GM23338 (cell line): Measurements from ENCODE around the gene TEDC2. TPM values are rescaled to one million over a fixed set of nuclear protein-coding genes. Genes with fewer than 3 reads are reported as not detected.

Experiments used
- ATAC-seq: fragments of 200-7000 bp; cut with Tn5 transposase; 3 replicates; pipeline ENCODE4 v1.9.1; 2020
- DNase-seq: peaks from one replicate; pipeline ENCODE4 v3.0.0-alpha.2; 2015; ENCODE audit warnings: low spot score
- H2AFZ ChIP-seq: fragments of 200-600 bp; sonication (generic); 2 replicates; pipeline ENCODE4 v1.8.0; 2016; ENCODE audit warnings: antibody characterized with exemption, mild to moderate bottlenecking, moderate library complexity
- H3F3A ChIP-seq: fragments of 200-600 bp; sonication (generic); replicated peaks from 2 replicates; pipeline ENCODE4 v1.8.0; 2017; ENCODE audit warnings: antibody characterized with exemption, mixed run types, low read depth
- H3K27ac ChIP-seq: fragments of 200-600 bp; sonication (generic); 2 replicates; pipeline ENCODE4 v1.6.1; 2016; ENCODE audit warnings: low read depth
- H3K27me3 ChIP-seq: fragments of 200-600 bp; sonication (generic); 2 replicates; pipeline ENCODE4 v1.8.0; 2016; ENCODE audit warnings: mild to moderate bottlenecking, mixed run types, moderate library complexity; ENCODE audit not compliant: insufficient read depth
- H3K36me3 ChIP-seq: fragments of 200-600 bp; sonication (generic); 2 replicates; pipeline ENCODE4 v1.8.0; 2016; ENCODE audit warnings: mild to moderate bottlenecking; ENCODE audit not compliant: insufficient read depth
- H3K4me1 ChIP-seq: fragments of 200-600 bp; sonication (generic); 2 replicates; pipeline ENCODE4 v1.8.0; 2016; ENCODE audit warnings: mild to moderate bottlenecking, moderate library complexity; ENCODE audit not compliant: insufficient read depth
- H3K4me2 ChIP-seq: fragments of 200-600 bp; sonication (generic); 2 replicates; pipeline ENCODE4 v1.7.1; 2017; ENCODE audit warnings: mixed run types
- H3K4me3 ChIP-seq: fragments of 200-600 bp; sonication (generic); 2 replicates; pipeline ENCODE4 v1.6.1; 2016; ENCODE audit warnings: mixed run types
- H3K79me2 ChIP-seq: fragments of 200-600 bp; sonication (generic); replicated peaks from 2 replicates; pipeline ENCODE4 v1.8.0; 2017; ENCODE audit warnings: mild to moderate bottlenecking; ENCODE audit not compliant: insufficient read depth
- H3K9me2 ChIP-seq: fragments of 200-600 bp; sonication (generic); 2 replicates; pipeline ENCODE4 v1.8.0; 2017; ENCODE audit not compliant: insufficient read depth
- H4K20me1 ChIP-seq: fragments of 200-600 bp; sonication (generic); replicated peaks from 2 replicates; pipeline ENCODE4 v1.8.0; 2017; ENCODE audit warnings: mild to moderate bottlenecking; ENCODE audit not compliant: insufficient read depth
- H3K27ac Mint-ChIP-seq: 2 replicates; pipeline ENCODE4 v1.8.0; 2020; ENCODE audit warnings: inconsistent platforms, mild to moderate bottlenecking, moderate library complexity, mixed read lengths
- H3K27me3 Mint-ChIP-seq: 3 replicates; pipeline ENCODE4 v1.8.0; 2022; ENCODE audit warnings: low read depth, mild to moderate bottlenecking, moderate library complexity, mixed read lengths, inconsistent platforms; ENCODE audit not compliant: insufficient read depth, poor library complexity
- H3K36me3 Mint-ChIP-seq: 3 replicates; pipeline ENCODE4 v1.8.0; 2021; ENCODE audit warnings: low read depth, mild to moderate bottlenecking, inconsistent platforms, moderate library complexity, mixed read lengths
- H3K4me1 Mint-ChIP-seq: 3 replicates; pipeline ENCODE4 v1.8.0; 2020; ENCODE audit warnings: mild to moderate bottlenecking, inconsistent platforms, mixed read lengths
- H3K4me3 Mint-ChIP-seq: 3 replicates; pipeline ENCODE4 v1.8.0; 2021; ENCODE audit warnings: moderate library complexity, mild to moderate bottlenecking, inconsistent platforms, mixed read lengths
- H3K9me3 Mint-ChIP-seq: 3 replicates; pipeline ENCODE4 v1.8.0; 2020; ENCODE audit warnings: moderate library complexity, mild to moderate bottlenecking, inconsistent platforms, mixed read lengths
- CREB1 ChIP-seq: fragments of 250-450 bp; sonication (Bioruptor Pico); IDR thresholded peaks from 2 replicates; pipeline ENCODE4 v1.5.0; 2020; ENCODE audit warnings: low read depth, mild to moderate bottlenecking, moderate library complexity
- CTCF ChIP-seq, 2 experiments: fragments of 200-600 bp in 1 of 2; sonication (generic) in 1 of 2; conservative IDR thresholded peaks; 2 replicates each; pipeline versions ENCODE4 v1.5.1 to v1.6.1; 2016 to 2017; ENCODE audit warnings: antibody characterized with exemption in 2 of 2, low read depth in 2 of 2, mild to moderate bottlenecking in 2 of 2, moderate library complexity in 1 of 2
- EZH2 ChIP-seq: fragments of 200-600 bp; sonication (generic); IDR thresholded peaks from one replicate; pipeline ENCODE4 v1.8.0; 2017; ENCODE audit warnings: antibody characterized with exemption, mild to moderate bottlenecking, low read depth; ENCODE audit not compliant: unreplicated experiment
- EZH2phosphoT487 ChIP-seq: fragments of 200-600 bp; sonication (generic); IDR thresholded peaks from one replicate; pipeline ENCODE4 v1.8.1; 2018; ENCODE audit warnings: antibody characterized with exemption; ENCODE audit not compliant: unreplicated experiment
- JUNB ChIP-seq: IDR thresholded peaks from one replicate; pipeline ENCODE4 v1.6.1; 2016; ENCODE audit warnings: antibody characterized with exemption; ENCODE audit not compliant: unreplicated experiment
- NANOG ChIP-seq: IDR thresholded peaks from 2 replicates; pipeline ENCODE4 v1.6.1; 2016; ENCODE audit warnings: antibody characterized with exemption, borderline replicate concordance
- POLR2AphosphoS5 ChIP-seq: IDR thresholded peaks from 2 replicates; pipeline ENCODE4 v1.6.1; 2016; ENCODE audit warnings: antibody characterized with exemption, low read depth
- STAT1 ChIP-seq: IDR thresholded peaks from one replicate; pipeline ENCODE4 v1.6.1; 2016; ENCODE audit warnings: antibody characterized with exemption; ENCODE audit not compliant: unreplicated experiment
- ZNF331 ChIP-seq: fragments of 250-450 bp; sonication (Bioruptor Pico); IDR thresholded peaks from 2 replicates; pipeline ENCODE4 v1.5.0; 2020; ENCODE audit warnings: low read depth, mild to moderate bottlenecking, moderate library complexity
- polyA plus RNA-seq: library from polyadenylated mRNA; unstranded; fragments of >200 nt; fragmentation: Nextera tagmentation; extraction: Ambion mirVana; gene quantifications from 2 replicates; pipeline ENCODE4 v1.2.1, GENCODE V29; 2016
- total RNA-seq: library from RNA; depleted of rRNA; stranded (reverse); fragments of >200 nt; shearing (Covaris generic); gene quantifications from 2 replicates; pipeline ENCODE4 v1.2.3, GENCODE V29; 2014
- TF ChIP-seq, protein P1 (sequence below): IDR thresholded peaks from one replicate; pipeline ENCODE4 v1.6.1; 2018; ENCODE audit warnings: antibody characterized with exemption; ENCODE audit not compliant: unreplicated experiment
- TF ChIP-seq, protein P2 (sequence below): IDR thresholded peaks from 2 replicates; pipeline ENCODE4 v1.6.1; 2016; ENCODE audit warnings: antibody characterized with exemption

Gene TEDC2
- total and polyA plus RNA-seq, 2 experiments from 2014 or later: 50.6 to 98.9 TPM

DNA sequence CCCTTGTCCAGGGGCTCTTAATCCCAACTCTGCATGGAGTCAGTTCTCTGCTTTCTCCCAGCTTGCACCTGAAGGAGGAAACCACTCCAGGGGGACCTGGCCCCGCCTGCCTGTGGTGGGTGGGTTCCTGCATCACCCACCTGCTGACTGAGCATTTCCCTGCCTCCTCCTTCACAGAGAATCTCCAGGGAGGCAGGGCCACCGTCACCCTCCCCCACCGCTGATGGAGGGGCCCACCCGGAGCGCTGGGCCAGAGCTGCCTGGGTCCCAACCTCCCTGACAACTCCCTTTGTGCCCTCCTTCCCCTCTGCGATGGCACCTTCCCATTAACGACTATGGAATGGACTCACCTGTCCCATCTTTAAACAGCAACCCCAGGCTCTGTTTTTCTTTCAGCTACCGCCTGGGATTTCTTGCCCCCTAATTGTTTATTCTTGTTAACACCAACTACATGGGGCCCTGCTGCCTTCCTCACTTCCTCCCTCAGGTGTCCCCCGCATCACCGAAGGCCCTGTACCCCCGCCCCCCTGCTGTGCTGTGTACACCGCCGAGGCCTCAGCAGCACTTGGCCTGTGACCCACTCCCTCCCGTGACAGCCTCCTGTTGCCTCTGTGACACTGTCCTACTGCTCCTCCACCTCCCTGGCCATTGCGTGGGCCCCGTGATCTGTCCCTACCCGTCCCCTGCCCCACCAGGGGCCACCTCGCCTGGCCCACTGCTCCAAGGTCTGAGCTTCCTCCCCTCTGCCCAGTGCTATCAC, 842 bp upstream of the TEDC2 start:
- Histone ChIP-seq H3K27ac (peak overlapping the region; percentile 55; the same call in 1 of the 2 replicates), H3F3A (peaks cover 18% of the 10 kb centered on the region; the same call in 1 of the 2 replicates), H3K4me3 (peak overlapping the region; percentile 87), H3K4me1 (peaks cover 11% of the 10 kb centered on the region; the same call in 1 of the 2 replicates), H3K79me2 (peaks cover 12% of the 10 kb centered on the region), H3K36me3 (no peaks in the 10 kb centered on the region), H3K4me2 (peak overlapping the region; percentile 98), H2AFZ (peak overlapping the region; percentile 85; the same call in 1 of the 2 replicates), H4K20me1 (peaks cover 10% of the 10 kb centered on the region; the same call in 1 of the 2 replicates), H3K9me2 (no peaks in the 10 kb centered on the region), H3K27me3 (no peaks in the 10 kb centered on the region)
- Mint-ChIP-seq H3K4me3 (peak overlapping the region; percentile 85), H3K27me3 (peaks cover 17% of the 10 kb centered on the region), H3K9me3 (no peaks in the 10 kb centered on the region), H3K27ac (peak overlapping the region; percentile 91), H3K36me3 (peaks cover 35% of the 10 kb centered on the region), H3K4me1 (peaks cover 15% of the 10 kb centered on the region)
- ATAC-seq (peak; percentile 4), DNase-seq (peak; percentile 40)
- TF ChIP-seq EZH2phosphoT487: no peak

- peaks cover 15% of the 10 kb centered on the region for H3K4me1 Mint-ChIP-seq
- Histone ChIP-seq H3K36me3 (no peaks in the 10 kb centered on the region), H3K9me2 (no peaks in the 10 kb centered on the region), H4K20me1 (peaks cover 10% of the 10 kb centered on the region; the same call in 1 of the 2 replicates), H3K4me3 (peak overlapping the region; percentile 87), H3K4me1 (peaks cover 11% of the 10 kb centered on the region; the same call in 1 of the 2 replicates), H3K27ac (0 out of 2 replicates have a peak overlapping the region, but pooled peaks have one; percentile 45), H3K4me2 (peak overlapping the region; percentile 98), H3K27me3 (no peaks in the 10 kb centered on the region), H3K79me2 (peaks cover 12% of the 10 kb centered on the region), H3F3A (peaks cover 22% of the 10 kb centered on the region), H2AFZ (peak overlapping the region; percentile 66; the same call in 1 of the 2 replicates)
- DNase-seq: no peak
- H3K4me3 Mint-ChIP-seq: peak overlapping the region; percentile 85
- H3K27me3 Mint-ChIP-seq: peaks cover 16% of the 10 kb centered on the region
- TF ChIP-seq EZH2phosphoT487 (no peak), STAT1 (no peak), EZH2 (no peak), ZNF331 (CRISPR knock-in tag) (no peak)
- no peak overlapping the region for H3K27ac Mint-ChIP-seq
- peaks cover 29% of the 10 kb centered on the region for H3K36me3 Mint-ChIP-seq
- no peaks in the 10 kb centered on the region for H3K9me3 Mint-ChIP-seq
- ATAC-seq: no peak
Observed at GRCh38 chr16:2460391-2460713, 443 bp downstream of the TEDC2 start.

DNA sequence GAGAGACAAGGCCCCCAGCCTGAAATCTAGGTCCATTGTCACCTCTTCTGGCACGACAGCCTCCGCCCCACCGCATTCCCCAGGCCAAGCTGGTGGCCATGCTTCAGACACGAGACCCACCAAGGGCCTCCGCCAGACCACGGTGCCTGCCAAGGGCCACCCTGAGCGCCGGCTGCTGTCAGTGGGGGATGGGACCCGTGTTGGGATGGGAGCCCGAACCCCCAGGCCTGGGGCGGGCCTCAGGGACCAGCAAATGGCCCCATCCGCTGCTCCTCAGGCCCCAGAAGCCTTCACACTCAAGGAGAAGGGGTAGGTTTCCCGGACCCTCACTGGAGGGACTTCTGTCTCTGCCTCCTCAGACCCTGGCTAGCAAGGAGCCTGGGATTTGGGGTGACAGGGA, 1.0 kb downstream of the TEDC2 start:
- H4K20me1 ChIP-seq: peaks cover 10% of the 10 kb centered on the region; the same call in 1 of the 2 replicates
- ATAC-seq (no peak), DNase-seq (no peak)
- Mint-ChIP-seq H3K27ac (no peak overlapping the region), H3K4me1 (peaks cover 15% of the 10 kb centered on the region), H3K9me3 (no peaks in the 10 kb centered on the region), H3K36me3 (peaks cover 25% of the 10 kb centered on the region), H3K27me3 (peaks cover 17% of the 10 kb centered on the region), H3K4me3 (peak overlapping the region; percentile 76)
- H3K4me3 ChIP-seq: peak overlapping the region; percentile 87
- H3F3A ChIP-seq: peaks cover 28% of the 10 kb centered on the region
- H3K27ac ChIP-seq: no peak overlapping the region
- peak overlapping the region; percentile 98 for H3K4me2 ChIP-seq
- H2AFZ ChIP-seq: no peak overlapping the region
- H3K27me3 ChIP-seq: no peaks in the 10 kb centered on the region
- no peaks in the 10 kb centered on the region for H3K36me3 ChIP-seq
- no peaks in the 10 kb centered on the region for H3K9me2 ChIP-seq
- peaks cover 12% of the 10 kb centered on the region for H3K79me2 ChIP-seq
- peaks cover 11% of the 10 kb centered on the region; the same call in 1 of the 2 replicates for H3K4me1 ChIP-seq
- TF ChIP-seq STAT1 (no peak), POLR2AphosphoS5 (no peak), CREB1 (CRISPR knock-in tag) (no peak), CTCF (conservative IDR thresholded peaks at IDR 0.05; ENCODE audit: low read depth in 2 of 2) (no peak), EZH2phosphoT487 (no peak), NANOG (no peak), EZH2 (no peak), ZNF331 (CRISPR knock-in tag) (no peak), JUNB (no peak)
- TF ChIP-seq, protein P1, sequence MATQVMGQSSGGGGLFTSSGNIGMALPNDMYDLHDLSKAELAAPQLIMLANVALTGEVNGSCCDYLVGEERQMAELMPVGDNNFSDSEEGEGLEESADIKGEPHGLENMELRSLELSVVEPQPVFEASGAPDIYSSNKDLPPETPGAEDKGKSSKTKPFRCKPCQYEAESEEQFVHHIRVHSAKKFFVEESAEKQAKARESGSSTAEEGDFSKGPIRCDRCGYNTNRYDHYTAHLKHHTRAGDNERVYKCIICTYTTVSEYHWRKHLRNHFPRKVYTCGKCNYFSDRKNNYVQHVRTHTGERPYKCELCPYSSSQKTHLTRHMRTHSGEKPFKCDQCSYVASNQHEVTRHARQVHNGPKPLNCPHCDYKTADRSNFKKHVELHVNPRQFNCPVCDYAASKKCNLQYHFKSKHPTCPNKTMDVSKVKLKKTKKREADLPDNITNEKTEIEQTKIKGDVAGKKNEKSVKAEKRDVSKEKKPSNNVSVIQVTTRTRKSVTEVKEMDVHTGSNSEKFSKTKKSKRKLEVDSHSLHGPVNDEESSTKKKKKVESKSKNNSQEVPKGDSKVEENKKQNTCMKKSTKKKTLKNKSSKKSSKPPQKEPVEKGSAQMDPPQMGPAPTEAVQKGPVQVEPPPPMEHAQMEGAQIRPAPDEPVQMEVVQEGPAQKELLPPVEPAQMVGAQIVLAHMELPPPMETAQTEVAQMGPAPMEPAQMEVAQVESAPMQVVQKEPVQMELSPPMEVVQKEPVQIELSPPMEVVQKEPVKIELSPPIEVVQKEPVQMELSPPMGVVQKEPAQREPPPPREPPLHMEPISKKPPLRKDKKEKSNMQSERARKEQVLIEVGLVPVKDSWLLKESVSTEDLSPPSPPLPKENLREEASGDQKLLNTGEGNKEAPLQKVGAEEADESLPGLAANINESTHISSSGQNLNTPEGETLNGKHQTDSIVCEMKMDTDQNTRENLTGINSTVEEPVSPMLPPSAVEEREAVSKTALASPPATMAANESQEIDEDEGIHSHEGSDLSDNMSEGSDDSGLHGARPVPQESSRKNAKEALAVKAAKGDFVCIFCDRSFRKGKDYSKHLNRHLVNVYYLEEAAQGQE: no peak
- TF ChIP-seq, protein P2, sequence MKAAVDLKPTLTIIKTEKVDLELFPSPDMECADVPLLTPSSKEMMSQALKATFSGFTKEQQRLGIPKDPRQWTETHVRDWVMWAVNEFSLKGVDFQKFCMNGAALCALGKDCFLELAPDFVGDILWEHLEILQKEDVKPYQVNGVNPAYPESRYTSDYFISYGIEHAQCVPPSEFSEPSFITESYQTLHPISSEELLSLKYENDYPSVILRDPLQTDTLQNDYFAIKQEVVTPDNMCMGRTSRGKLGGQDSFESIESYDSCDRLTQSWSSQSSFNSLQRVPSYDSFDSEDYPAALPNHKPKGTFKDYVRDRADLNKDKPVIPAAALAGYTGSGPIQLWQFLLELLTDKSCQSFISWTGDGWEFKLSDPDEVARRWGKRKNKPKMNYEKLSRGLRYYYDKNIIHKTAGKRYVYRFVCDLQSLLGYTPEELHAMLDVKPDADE: no peak
